WI38 (cell line): Measurements from ENCODE around the gene PAFAH1B1.

Source experiments
- H3K4me3 ChIP-seq: 2 replicates; pipeline ENCODE4 v1.5.1; 2011; ENCODE audit warnings: low read depth, mild to moderate bottlenecking, control low read depth, low read length
- CTCF ChIP-seq: IDR thresholded peaks from 2 replicates; pipeline ENCODE4 v1.5.1; 2012; ENCODE audit warnings: low read depth, mild to moderate bottlenecking, control low read depth, low read length

Gene PAFAH1B1

GRCh38 chr17:2700491-2701141 lies 107.2 kb downstream of the PAFAH1B1 start:
- H3K4me3 ChIP-seq = no peak overlapping the region
- TF ChIP-seq CTCF = no peak

- no peak for TF ChIP-seq CTCF
- no peak overlapping the region for H3K4me3 ChIP-seq
Observed at GRCh38 chr17:2701161-2701995, 107.9 kb downstream of the PAFAH1B1 start.

- TF ChIP-seq CTCF = no peak
- H3K4me3 ChIP-seq = no peak overlapping the region
Observed at GRCh38 chr17:2701996-2702741, 108.7 kb downstream of the PAFAH1B1 start.

- TF ChIP-seq CTCF = no peak
- no peak overlapping the region for H3K4me3 ChIP-seq
Observed at GRCh38 chr17:2703181-2703580, 109.7 kb downstream of the PAFAH1B1 start.

GRCh38 chr17:2703606-2704005 lies 110.2 kb downstream of the PAFAH1B1 start:
- no peak for TF ChIP-seq CTCF
- no peak overlapping the region for H3K4me3 ChIP-seq

- no peak for TF ChIP-seq CTCF
- no peak overlapping the region for H3K4me3 ChIP-seq
Observed at GRCh38 chr17:2704031-2704889, 110.8 kb downstream of the PAFAH1B1 start.
